ENCODE results near the gene SOCS3.

DNA sequence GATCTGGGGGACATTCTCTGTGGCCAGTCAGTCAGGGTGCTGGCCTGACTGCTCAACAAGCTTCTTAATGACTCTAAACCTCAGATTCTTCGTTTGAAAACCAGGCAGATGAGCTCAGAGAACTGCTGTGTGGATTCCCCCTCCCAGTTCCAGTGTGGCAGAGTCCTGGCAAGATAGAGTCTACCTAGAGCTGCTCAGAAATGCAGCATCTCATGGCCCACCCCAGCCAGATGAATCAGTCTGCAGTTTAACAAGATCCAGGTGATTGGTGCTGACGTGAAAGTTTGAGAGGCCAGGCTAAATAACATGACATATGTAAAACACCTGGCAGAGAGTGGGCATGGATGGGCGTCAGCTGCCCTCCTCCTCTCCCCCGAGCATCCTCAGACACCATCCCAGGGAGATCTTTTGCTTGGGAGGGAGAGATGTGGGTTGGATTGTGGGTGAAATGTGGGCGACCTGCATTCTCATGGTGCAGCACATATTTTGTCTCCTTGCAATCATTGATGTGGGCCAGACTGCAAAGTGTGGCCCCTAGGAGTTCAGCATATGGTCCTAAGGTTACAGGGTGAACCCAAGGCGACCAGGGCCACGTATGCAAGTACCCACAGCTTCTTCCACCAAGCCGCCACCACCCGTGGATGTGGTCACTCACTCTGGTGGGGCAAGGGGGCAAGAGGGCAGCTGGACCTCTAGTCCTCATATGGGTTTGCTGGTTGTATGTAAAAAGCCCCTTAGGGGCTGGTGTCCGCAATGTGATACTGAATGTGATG lies 19.5 kb downstream of the SOCS3 start:
- TF ChIP-seq FOXK2 (IDR thresholded peaks at IDR 0.05) (no peak), SUZ12 (IDR thresholded peaks at IDR 0.05) (no peak), FOXM1 (IDR thresholded peaks at IDR 0.05; ENCODE audit: borderline replicate concordance) (no peak), FOXA1 (IDR thresholded peaks at IDR 0.05) (no peak), BHLHE40 (IDR thresholded peaks at IDR 0.05; ENCODE audit: borderline replicate concordance) (no peak), ELF4 (IDR thresholded peaks at IDR 0.05) (no peak), SP1 (IDR thresholded peaks at IDR 0.05) (no peak)
- TF ChIP-seq, protein P1, sequence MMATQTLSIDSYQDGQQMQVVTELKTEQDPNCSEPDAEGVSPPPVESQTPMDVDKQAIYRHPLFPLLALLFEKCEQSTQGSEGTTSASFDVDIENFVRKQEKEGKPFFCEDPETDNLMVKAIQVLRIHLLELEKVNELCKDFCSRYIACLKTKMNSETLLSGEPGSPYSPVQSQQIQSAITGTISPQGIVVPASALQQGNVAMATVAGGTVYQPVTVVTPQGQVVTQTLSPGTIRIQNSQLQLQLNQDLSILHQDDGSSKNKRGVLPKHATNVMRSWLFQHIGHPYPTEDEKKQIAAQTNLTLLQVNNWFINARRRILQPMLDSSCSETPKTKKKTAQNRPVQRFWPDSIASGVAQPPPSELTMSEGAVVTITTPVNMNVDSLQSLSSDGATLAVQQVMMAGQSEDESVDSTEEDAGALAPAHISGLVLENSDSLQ (IDR thresholded peaks at IDR 0.05), result no peak
